Activated B cell treated with CpG ODN at 0.5 μM for 24 hours (primary cell): ENCODE results near the gene HDAC9. TPM values are rescaled to one million over a fixed set of nuclear protein-coding genes. Genes with fewer than 3 reads are reported as not detected.
A peak's percentile ranks its signal among the peaks of the same experiment; 100 is the strongest.

Source experiments
- ATAC-seq: fragments of 200-7000 bp; cut with Tn5 transposase; one replicate; pipeline ENCODE4 v1.10.0; 2021; ENCODE audit warnings: low read depth, mild to moderate bottlenecking, moderate library complexity
- CTCF ChIA-PET: fragments of 350-600 bp; sonication (Branson Sonifier 250); formaldehyde crosslinking; loops from one replicate; lab custom pipeline; 2021; ENCODE audit warnings: antibody characterized with exemption; lab: Charles Lee
- POLR2A ChIA-PET: fragments of 350-600 bp; sonication (Branson Sonifier 250); formaldehyde crosslinking; loops from one replicate; lab custom pipeline; 2021; ENCODE audit warnings: antibody characterized with exemption; lab: Charles Lee
- DNase-seq: peaks from one replicate; pipeline ENCODE4 v3.0.0; 2022
- H3K27ac Mint-ChIP-seq: one replicate; pipeline ENCODE4 v1.8.0; 2020; ENCODE audit warnings: mixed read lengths
- H3K27me3 Mint-ChIP-seq: one replicate; pipeline ENCODE4 v1.8.0; 2021; ENCODE audit warnings: mixed read lengths
- H3K36me3 Mint-ChIP-seq: one replicate; pipeline ENCODE4 v1.8.0; 2021; ENCODE audit warnings: low read depth, mixed read lengths
- H3K4me1 Mint-ChIP-seq: one replicate; pipeline ENCODE4 v1.8.0; 2021; ENCODE audit warnings: mixed read lengths
- H3K4me3 Mint-ChIP-seq: one replicate; pipeline ENCODE4 v1.8.0; 2020; ENCODE audit warnings: mild to moderate bottlenecking, mixed read lengths
- H3K9me3 Mint-ChIP-seq: one replicate; pipeline ENCODE4 v1.8.0; 2020; ENCODE audit warnings: mixed read lengths
- CTCF ChIP-seq: fragments of 200-600 bp; IDR thresholded peaks from one replicate; pipeline ENCODE4 v1.8.0; 2022; ENCODE audit warnings: antibody characterized with exemption, mild to moderate bottlenecking
- intact Hi-C: fragments of 100-400 bp; cut with micrococcal nuclease; formaldehyde crosslinking; loops from one replicate; pipeline ENCODE4 v1.15.1; 2024
- total RNA-seq: library from RNA; stranded (reverse); gene quantifications from 2 replicates; pipeline ENCODE4 v1.2.3, GENCODE V29; 2022

The HDAC9 gene
- total RNA-seq, 1 donor from 2014 or later: 149 TPM

GRCh38 chr7:18655912-18656311, 160.4 kb downstream of the HDAC9 start:
- ATAC-seq: no peak
- Mint-ChIP-seq H3K4me3 (no peak overlapping the region), H3K9me3 (no peaks in the 10 kb centered on the region), H3K27ac (no peak overlapping the region), H3K27me3 (no peaks in the 10 kb centered on the region), H3K36me3 (peaks cover 76% of the 10 kb centered on the region), H3K4me1 (peaks cover 3% of the 10 kb centered on the region)
- POLR2A ChIA-PET: interaction anchor here (0.6 kb wide), 1 partner anchor 20 kb away, joined by 4 read pairs; no protein-coding TSS in a partner anchor
- intact Hi-C loops: no loop called here
- DNase-seq: no peak
- CTCF ChIA-PET: interaction anchor here (2.3 kb wide), 1 partner anchor 10 kb away, joined by 13 read pairs; no protein-coding TSS in a partner anchor
- no peak for TF ChIP-seq CTCF

- H3K4me3 Mint-ChIP-seq: no peak overlapping the region
- CTCF ChIA-PET: interaction anchor here (2.3 kb wide), 1 partner anchor 10 kb away, joined by 13 read pairs; no protein-coding TSS in a partner anchor
- no peaks in the 10 kb centered on the region for H3K27me3 Mint-ChIP-seq
- intact Hi-C loops: no loop called here
- DNase-seq: no peak
- peaks cover 3% of the 10 kb centered on the region for H3K4me1 Mint-ChIP-seq
- no peak for ATAC-seq
- TF ChIP-seq CTCF: no peak
- H3K27ac Mint-ChIP-seq: no peak overlapping the region
- H3K36me3 Mint-ChIP-seq: peaks cover 76% of the 10 kb centered on the region
- POLR2A ChIA-PET: interaction anchor here (0.6 kb wide), 1 partner anchor 21 kb away, joined by 4 read pairs; no protein-coding TSS in a partner anchor
- no peaks in the 10 kb centered on the region for H3K9me3 Mint-ChIP-seq
Observed at GRCh38 chr7:18656362-18656761, 160.8 kb downstream of the HDAC9 start.

- ATAC-seq (no peak), DNase-seq (no peak)
- Mint-ChIP-seq H3K27me3 (no peaks in the 10 kb centered on the region), H3K9me3 (no peaks in the 10 kb centered on the region), H3K27ac (no peak overlapping the region), H3K36me3 (peaks cover 52% of the 10 kb centered on the region), H3K4me1 (peaks cover 3% of the 10 kb centered on the region), H3K4me3 (no peak overlapping the region)
- CTCF ChIA-PET: interaction anchor here (1.8 kb wide), 1 partner anchor 307 kb away, joined by 8 read pairs; no protein-coding TSS in a partner anchor
- intact Hi-C loops: loop anchor here (10.0 kb wide), 1 partner anchor 955 kb away; no protein-coding TSS in a partner anchor
- POLR2A ChIA-PET: no interaction called here
- no peak for TF ChIP-seq CTCF
Observed at GRCh38 chr7:18659746-18660145, 164.2 kb downstream of the HDAC9 start.

GRCh38 chr7:18663321-18663720, 167.8 kb downstream of the HDAC9 start:
- ChIA-PET CTCF (interaction anchor here (1.0 to 4.9 kb wide), 3 partner anchors 154 to 310 kb away, joined by 4 to 186 read pairs (median 10); no protein-coding TSS in a partner anchor), POLR2A (no interaction called here)
- Mint-ChIP-seq H3K9me3 (no peaks in the 10 kb centered on the region), H3K36me3 (peaks cover 37% of the 10 kb centered on the region), H3K4me1 (peaks cover 7% of the 10 kb centered on the region), H3K27me3 (no peaks in the 10 kb centered on the region), H3K27ac (no peak overlapping the region), H3K4me3 (no peak overlapping the region)
- ATAC-seq (no peak), DNase-seq (no peak)
- no peak for TF ChIP-seq CTCF
- intact Hi-C loops: loop anchor here (10.0 kb wide), 1 partner anchor 959 kb away; no protein-coding TSS in a partner anchor

- intact Hi-C loops: loop anchor here (1.0 to 10.0 kb wide), 10 partner anchors 54 to 999 kb away; partner anchors contain the start of gene HDAC9
- Mint-ChIP-seq H3K9me3 (no peaks in the 10 kb centered on the region), H3K27ac (peak overlapping the region; percentile 10), H3K4me1 (peaks cover 9% of the 10 kb centered on the region), H3K36me3 (peaks cover 35% of the 10 kb centered on the region), H3K4me3 (no peak overlapping the region), H3K27me3 (no peaks in the 10 kb centered on the region)
- CTCF ChIA-PET: interaction anchor here (0.6 to 4.9 kb wide), 36 partner anchors 8 to 985 kb away, joined by 3 to 186 read pairs (median 4); partner anchors contain the start of gene HDAC9
- ATAC-seq (peak; percentile 94), DNase-seq (peak; percentile 55)
- POLR2A ChIA-PET: interaction anchor here (1.1 kb wide), 1 partner anchor 314 kb away, joined by 5 read pairs; no protein-coding TSS in a partner anchor
- TF ChIP-seq CTCF: peak; percentile 99
Observed at GRCh38 chr7:18666107-18666728, 170.7 kb downstream of the HDAC9 start.
